ENCODE results near the gene C10orf71.

C10orf71 gene

DNA sequence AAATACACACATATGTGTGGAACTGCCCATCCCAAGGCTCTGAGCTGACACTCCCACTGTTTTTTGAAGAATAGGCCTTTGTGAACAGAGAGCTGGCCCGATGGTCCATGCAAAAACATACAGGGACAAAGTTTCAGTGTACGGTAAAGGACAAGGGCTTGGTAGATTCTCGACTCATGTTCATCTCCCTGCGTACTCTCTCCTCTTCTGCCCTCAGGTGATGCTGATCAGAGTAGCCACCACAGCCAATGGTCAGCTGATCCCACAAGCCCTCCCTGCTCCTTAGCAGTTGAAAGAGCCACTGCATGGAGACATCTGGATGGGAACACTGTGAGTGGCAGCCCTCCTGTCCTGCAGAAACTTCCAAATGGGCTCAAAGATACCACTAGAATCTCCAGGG is 23.1 kb upstream of the C10orf71 start:
- no peak for DNase-seq

DNA sequence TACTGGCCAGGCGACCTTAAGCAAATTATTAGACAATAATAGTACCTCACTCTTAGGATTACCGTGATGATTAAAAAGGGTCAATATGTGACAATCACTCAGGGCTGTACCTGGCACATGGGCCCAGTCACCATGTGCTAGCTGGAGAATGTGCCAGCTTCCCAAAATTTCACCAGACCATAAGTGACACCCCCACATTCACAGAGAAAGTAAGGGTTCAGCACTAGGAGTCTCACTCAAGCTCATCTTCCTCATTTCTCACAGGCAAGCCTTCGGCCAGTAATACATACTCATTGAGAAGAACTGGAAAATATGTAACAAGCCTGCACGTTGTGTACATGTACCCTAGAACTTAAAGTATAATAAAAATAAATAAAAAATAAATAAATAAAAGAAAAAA is 22.4 kb upstream of the C10orf71 start:
- DNase-seq = no peak

DNA sequence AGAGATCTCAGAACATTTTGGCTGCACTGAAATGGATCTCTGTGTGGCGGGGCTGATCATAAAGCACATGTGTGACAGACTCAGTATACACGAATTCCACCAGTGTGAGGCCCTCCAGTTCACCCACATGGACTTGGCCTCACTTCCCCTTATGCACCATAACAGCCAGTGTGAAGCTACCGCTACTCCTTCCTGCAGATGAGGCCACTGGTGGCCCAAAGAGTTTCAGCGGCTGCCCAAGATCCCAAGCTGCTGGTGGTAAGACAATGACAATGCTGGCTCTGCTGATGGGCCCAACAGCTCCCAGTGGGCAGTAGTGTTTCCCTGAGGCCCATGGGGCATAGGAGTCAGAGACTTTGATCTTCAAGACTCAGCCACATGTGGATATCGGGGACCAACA is 21.0 kb upstream of the C10orf71 start:
- no peak for DNase-seq

DNA sequence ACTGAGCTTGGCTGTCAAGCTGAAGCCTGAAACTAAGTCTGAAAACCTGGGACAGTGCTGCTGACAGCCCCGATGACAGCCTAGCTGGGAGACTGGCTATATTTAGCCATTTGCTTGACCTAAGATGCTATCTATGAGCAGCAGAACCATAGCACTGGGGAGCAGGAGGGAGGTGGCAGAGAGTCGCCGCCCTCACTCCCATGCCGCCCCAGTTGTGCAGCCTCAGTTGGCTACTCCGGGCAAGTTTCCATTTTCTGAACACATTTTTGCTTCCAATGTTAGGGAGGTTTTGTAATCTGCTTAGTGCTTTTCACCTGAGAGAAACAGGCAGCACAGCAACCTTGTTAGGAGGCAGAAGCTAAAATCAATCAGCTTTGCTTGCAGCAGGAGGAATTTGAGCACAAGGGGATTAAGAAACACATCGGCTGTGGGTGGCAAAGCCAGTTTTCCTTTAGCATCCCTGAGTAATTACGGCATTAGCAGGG is 20.4 kb upstream of the C10orf71 start:
- no peak for DNase-seq

DNA sequence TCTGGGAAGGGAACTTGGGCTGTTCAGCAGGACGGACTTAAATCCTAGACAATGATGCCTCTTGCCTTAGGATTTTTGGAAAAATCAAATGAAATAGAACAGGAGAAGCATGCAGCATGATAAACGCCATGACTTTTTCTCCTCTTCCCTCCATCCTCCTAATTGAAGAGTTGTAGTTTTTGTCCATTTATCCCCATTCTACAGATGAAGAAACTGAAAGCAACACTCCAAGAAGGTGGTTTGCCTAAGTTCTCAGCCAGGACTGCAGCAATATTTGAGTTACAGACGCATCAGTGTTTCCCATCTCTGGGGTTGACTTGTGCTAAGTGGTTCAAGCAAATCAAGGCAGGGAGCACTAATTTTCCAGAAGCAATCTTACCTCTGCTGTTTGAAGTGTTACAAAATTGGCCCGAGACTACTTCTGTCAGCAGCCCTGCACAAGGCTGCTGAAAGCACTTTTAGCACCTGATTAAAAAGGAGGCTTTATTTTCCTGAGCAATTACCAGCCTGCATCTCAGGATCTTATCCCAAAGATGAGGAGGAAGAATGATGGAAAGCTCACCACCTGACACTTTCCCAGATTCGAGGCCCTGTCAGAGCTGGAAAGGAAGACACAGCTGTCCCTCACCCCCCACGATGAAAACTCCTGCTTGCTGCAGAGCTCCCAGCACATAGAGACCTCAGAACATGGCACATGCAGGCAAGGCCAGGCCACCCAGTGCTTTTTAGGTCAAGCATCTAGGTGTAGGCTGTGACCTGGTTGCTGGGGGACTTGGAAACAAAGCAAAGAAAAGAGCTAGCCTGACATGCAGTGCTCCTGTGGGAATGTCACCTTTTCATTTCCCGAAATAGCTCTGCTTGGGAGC is 19.7 kb upstream of the C10orf71 start:
- no peak for DNase-seq

DNA sequence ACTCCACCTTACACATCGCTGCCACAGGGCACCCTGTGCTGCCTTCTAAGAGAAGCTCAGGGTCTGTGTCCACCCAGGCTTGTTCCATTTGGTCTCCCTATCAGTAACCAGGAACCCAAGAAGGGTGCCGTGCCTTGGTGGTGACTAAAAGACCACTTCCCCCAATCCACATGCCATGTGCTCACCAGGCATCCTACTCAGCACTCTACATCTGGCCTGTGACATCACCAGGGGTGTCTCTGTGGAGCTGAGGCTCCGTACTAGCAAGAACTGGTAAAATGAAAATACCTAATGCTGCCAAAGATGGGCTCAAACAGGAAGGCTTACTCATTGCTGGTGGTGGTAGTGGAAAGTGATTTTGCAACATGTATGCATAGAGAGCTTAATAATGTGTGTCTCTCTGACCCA is 19.0 kb upstream of the C10orf71 start:
- no peak for DNase-seq

DNA sequence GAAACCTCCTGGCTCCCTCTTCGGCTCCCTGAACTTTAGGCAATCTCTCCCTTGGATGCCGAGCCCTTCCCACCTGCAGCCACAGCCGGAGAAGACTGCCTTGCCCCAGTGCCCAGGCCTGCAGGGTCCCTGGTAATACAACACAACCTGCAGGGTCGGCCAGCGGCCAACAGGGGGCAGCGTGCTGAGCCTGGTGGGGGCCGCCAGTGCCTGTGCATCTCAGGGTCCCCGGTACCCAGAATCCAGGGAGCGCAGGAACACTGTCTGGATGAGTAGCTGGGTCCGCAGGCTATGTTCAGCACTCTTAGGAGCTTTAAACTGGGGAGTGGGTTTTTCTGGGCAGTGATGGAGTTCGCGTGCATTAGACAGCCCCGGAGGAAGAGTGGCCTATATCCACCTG is 17.5 kb upstream of the C10orf71 start:
- DNase-seq = no peak

DNA sequence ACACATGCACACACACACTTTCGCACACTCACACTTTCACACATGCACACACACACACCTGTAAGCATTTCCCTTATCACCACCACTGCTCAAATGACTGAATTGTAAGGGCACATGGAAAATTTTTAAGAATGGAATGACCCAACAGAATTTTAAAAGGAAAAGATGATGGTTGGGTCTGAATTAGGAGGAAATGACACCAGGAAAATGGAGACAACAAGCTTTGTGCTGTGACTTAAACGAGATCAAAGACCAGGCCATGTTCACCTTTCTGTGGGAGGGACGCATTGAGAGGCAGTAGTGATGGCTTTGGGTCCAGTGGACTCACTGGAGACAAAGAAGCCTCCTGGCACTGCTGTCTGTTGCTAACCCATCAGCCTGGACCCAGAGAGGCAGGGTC is 16.7 kb upstream of the C10orf71 start:
- DNase-seq = no peak

DNA sequence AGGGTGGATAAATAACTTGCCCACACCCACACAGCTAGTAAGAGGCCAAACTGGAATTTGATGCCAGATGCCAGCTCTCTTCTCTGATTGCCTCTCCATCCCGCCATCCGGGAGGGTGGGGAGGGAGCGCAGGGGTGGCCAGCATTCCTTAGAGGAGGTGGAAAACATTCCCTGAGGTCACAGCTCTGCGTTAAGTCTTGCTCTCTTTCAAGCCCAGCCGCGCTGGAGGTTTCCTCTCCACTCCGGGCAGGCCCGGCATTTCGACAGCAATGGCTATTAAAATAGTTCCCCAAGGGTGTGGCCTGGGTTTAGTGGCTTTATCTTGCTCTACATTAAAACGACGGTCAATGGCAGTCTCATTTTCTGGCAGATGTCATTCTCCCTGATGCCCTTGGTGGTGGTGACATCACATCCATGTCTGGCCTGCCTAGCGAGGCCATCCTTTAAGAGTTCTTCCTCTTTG is 16.1 kb upstream of the C10orf71 start:
- DNase-seq = no peak

DNA sequence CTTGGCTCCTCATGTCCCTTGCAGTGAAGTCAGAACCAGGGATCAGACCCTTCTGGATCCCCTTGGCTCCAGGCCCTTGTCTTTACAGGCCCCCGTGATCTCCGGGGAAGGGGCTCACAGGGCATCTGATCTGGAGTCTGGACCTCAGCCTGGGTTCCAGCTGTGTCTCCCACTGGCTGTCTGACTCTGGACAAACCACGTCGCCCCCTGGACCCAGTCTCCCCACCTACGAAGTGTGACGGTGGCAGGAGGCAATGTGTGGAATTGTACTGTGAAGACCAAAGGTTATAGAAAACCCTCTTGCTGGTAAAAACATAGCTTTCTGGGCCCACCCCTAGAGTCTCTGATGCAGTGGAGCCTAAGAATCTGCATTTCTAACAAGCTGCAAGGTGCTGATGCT is 15.5 kb upstream of the C10orf71 start:
- no peak for DNase-seq

DNA sequence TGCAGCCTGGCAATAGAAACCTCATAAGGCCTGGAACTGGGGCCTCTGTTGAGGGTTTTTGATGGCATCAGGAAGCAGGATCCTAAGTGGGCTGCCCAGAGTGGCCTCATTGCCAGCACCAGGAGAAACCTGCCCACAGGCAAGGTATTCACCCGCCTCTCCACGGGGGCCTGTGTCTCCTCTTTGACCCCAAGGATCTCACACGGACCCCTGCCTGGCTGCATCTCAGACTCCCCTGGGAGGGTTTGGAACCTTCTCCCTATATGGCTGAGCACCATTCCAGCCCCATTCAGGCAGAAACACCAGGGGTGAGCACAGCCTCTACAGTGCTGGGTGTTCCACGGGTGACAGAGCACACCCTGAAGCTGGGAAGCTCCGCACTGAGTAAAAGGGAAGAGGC is 14.6 kb upstream of the C10orf71 start:
- no peak for DNase-seq

DNA sequence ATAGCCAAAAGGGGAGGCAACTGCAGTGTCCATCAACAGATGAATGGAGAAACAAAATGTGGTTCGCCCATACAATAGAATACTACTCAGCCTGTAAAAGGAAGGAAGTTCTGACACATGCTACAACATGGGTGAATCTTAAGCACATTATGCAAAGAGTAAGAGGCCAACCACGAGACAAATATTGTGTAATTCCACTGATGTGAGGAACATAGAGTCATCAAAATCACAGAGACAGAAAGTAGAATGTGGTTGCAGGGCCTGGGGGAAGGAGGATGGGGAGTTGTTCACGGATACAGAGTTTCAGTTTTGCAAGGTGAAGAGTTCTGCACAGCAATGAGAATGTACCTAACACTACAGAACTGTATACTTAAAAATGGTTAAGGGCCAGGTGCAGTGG is 13.7 kb upstream of the C10orf71 start:
- no peak for DNase-seq

DNA sequence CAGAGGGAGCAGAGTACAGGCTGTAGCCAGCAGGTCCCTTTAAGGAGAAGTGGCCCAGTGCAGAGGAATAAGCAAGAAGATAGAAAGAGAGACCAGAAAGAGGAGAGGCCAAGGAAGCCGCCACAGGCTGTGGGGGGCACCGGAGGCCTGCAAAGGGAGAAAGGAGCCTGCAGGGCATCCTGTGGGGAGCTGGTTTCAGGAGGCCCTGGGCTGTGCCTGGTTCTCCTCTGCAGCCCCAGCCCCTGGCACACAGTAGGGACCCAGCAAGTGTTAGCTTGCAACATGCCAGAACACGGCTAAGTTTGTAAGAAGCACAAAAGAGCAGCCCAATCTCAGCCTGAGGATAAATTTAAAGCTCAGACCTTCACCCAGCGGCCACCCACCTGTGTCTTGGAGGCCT is 12.3 kb upstream of the C10orf71 start:
- DNase-seq = no peak

DNA sequence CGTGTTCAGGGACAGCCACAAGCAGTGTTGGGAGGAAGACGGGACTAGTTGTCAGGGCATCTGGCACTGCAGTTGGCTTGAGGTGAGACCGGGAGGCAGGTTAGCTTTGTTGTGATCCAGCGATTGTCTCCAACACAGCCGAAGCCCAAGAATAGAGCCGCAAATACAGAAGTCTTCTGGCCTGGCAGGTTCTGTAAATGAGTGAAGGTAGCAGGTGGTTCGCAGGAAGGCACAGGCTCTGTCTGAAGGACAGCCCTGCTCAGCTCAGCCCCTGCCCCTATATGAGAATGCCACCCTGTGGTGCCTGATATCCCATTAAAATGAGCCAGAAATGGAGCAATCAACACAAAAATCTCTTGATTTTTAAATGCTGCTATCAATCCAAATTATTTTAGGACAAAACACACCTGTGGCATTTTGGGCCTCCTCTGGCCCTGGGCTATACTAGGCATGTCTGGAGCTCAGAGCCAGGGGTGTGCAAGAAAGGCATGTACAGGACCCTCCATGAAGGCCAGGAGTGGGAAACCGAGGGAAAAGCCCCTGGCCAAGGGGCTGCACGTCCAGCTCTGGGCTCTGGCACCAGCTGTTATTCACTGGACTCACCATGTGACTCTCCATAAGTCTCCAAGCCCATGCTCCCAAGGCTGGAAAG is 11.2 kb upstream of the C10orf71 start:
- no peak for DNase-seq

DNA sequence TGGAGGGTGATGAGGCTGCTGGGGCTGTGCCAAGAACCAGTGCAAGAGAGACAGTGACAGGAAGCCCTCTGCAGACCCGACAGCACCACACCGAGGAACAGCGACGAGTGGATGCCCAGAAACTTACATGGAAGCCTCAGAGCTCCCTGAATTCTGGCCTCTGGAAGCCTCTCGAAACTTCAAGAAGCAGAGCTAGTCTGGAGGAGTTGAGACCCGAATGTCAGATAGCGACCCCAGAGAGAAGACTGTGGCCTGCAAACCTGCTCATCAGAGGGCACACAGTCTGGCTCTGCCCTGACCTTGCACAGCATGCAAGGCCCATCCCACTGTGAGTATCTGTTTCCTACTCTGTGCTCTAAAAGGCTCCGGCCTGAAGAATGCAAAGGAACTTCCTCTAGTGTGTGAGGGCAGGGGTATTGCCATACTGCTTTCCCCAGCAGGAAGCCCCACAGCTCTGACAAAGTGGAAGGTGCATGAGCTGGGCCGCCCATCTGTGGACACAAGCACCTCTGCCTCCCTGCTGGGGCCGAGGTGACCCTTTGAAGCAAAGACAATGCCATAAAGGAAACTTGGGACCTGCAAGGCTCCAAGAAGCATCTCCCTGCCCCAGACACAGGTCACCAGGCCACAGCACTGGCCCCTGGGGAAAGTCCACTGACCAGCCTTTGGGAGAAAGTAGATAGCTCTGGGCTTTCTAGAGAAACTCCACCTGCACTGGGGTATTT is 10.5 kb upstream of the C10orf71 start:
- no peak for DNase-seq

DNA sequence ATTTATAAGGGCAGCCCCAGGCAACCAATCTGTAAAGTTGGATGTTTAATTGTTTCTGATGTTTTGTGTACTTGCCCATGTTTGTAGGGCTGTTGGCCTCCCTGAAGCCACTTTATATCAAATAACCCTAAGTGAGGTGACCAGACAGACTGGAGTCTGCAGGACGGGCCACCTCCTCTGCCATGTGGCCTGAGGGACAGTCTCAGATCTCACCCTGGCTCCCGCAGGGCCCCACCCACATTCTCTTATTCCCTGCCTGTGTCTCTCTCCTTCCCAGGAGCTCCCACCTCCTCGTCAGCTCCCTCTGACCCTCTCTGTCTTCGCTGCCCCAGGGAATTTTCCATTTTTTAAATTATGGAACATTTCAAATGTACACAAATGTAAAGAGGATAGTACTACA is 9.5 kb upstream of the C10orf71 start:
- DNase-seq = no peak

DNA sequence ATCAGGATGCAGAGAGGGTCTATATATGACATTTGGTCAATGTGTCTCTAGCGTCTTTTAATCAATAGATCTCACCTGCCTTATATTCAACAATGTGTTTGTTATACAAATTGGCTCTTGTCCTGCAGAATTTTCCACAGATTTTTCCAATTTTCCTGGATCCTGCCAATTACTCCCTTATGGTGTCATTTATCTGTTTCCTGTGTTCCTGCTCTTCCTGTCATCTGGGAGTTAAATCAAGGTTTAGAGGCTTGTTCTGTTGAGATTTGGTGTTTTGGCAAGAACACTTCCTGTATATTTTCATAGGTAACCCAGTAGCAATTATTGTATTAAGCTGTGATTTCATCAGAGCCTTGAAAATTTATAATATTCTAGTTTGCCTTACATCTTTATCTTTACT is 8.8 kb upstream of the C10orf71 start:
- no peak for DNase-seq

DNA sequence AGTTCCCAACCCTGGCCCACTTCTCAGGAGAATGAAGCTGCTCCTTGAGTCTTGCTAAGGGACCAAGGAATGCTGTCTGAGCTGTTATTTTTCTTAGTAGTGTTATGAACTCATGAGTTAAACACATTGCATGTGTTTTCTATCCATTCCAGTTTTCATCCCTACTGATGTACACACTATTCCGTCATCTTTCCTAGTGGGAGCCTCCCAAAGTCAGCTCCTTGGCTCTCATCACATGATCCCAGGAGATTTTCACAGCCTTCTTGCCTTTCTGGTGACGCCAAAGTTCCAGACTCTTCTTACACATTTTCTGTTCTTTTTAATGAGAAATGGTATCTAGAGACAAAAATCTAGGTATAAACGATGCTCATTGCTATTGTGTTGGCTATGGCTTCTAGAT is 8.4 kb upstream of the C10orf71 start:
- DNase-seq = no peak

DNA sequence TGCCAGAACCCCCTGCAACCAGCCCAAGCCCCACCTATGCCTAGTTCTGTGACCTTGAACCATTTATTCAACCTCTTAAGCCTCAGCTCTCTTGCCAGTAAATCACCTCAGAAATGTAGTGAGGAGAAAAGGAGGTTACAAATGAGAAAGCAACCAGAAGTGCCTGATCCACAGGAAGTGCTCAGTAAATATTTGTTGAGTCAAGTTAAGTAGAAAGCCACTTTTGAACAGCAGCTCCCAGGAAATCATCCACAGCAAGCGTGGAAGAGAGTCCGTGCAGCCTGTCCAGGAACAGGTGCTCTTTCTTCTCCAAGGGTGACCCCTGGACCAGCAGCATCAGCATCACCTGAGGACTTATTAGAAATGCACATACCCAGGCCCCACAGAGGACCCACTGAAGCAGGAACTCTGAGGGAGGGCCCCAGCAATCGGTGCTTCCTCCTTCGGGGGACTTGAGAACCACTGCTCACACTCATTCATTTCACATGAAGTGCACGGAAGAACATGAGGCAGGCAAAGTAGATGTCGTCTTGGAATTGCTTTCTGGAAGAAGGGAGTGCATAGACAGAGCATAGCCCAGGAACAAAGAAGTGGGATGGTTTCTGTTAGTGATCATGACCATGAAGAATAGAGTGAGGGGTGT is 6.3 kb upstream of the C10orf71 start:
- no peak for DNase-seq

DNA sequence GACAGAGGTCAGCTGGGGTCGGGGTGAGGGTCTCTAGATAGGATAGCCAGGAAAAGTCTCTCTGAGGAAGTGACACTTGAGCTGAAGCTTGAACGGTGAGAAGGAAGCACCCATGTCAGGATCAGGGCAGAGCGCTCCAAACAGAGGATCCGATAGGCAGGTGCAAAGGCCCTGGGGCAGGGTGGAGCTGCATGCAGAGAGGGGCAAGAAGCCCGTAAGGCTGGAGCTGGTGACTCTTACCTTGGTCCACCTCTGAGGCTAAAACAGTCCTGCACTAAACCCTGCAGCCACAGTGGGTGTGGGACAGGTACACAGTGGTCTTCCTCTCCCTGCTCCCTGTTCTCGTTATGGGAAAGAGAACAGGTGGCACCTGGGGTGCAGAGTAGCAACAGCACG is 5.8 kb upstream of the C10orf71 start:
- DNase-seq = no peak

DNA sequence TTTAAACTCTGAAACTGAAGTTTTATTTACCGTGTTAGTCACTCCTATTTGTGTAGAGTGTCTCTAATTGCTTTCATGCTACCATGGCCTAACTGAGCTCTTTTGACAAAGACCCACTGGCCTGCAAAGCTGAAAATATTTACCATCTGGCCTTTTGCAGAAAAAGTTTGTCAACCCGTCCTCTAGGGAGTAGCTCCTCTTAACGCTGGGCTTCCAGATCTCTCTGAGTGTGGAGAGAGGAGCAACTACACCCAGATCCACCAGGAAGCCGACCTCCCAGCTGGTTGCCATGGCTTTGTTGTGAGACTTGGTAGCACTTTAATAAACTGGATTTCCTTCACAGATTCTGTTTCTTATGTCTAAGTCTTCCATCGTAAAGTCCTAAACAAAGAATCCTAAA is 4.2 kb upstream of the C10orf71 start:
- no peak for DNase-seq

DNA sequence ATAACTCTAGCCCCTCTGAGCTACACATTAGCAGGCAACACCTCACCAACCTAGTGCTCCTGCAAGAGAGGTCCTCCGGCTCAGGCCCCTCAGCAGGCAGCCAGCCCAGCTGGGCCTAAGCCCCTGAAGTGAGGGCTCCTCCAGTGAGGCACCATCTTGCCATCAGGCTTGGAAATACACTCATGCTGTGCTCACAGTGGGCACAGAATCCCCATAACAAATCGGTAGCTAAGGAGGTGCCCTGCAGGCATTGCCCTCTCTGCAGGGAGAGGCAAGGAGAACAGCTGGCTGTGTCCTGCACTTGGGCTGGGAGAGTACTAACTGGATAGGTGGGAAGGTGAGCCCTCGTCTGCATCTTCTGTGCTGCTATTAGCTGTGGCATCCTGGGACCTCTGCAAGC is 3.7 kb upstream of the C10orf71 start:
- no peak for DNase-seq

DNA sequence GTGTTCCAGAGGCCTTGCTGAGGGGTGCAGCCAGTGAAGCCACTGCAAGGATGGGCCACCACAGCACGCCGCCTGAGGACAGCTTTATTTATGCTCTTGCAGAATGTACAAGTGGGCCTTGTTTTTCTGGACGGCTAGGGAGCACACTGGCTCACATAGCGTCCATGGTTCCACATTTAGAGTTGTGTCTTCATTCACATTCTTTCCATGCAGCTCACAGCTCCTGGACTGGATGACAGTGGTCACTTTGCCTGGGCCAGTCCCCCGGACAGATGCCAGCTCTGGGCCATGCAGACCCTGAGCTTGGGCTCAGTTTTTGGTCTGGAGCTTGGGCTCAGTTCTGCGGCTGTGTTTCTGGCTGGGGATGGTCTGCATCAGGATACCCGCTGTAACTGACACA is 2.6 kb upstream of the C10orf71 start:
- DNase-seq = no peak

Data from NCI-H2081 (cell line).